PFSK-1 (cell line): ENCODE data around the gene EFR3B.

Experiments used
- FOXP2 ChIP-seq: optimal IDR thresholded peaks from 2 replicates; pipeline ENCODE3; 2011; ENCODE audit warnings: borderline replicate concordance, control low read depth, inconsistent platforms; ENCODE audit not compliant: insufficient read depth; ENCODE audit errors: extremely low read length, extremely low read depth
- POLR2AphosphoS5 ChIP-seq: IDR thresholded peaks from 2 replicates; pipeline ENCODE4 v1.6.1; 2012; ENCODE audit warnings: low read depth, mild to moderate bottlenecking, control low read depth, low read length, moderate library complexity
- SIN3A ChIP-seq: IDR thresholded peaks from 2 replicates; pipeline ENCODE4 v1.6.1; 2012; ENCODE audit warnings: mild to moderate bottlenecking, low read length, moderate library complexity, borderline replicate concordance; ENCODE audit not compliant: insufficient read depth
- TAF1 ChIP-seq: IDR thresholded peaks from 2 replicates; pipeline ENCODE4 v1.6.1; 2012; ENCODE audit warnings: low read length, control low read depth, borderline replicate concordance; ENCODE audit not compliant: insufficient read depth
- TF ChIP-seq, protein P1 (sequence below), 2 experiments: IDR thresholded peaks; 2 replicates each; pipeline versions ENCODE4 v1.6.1 to v1.8.0; 2011 to 2012; ENCODE audit warnings: low read depth in 2 of 2, low read length in 2 of 2, control low read depth in 1 of 2, inconsistent platforms in 1 of 2, mild to moderate bottlenecking in 1 of 2, moderate library complexity in 1 of 2; ENCODE audit not compliant: insufficient read depth in 1 of 2

The EFR3B gene

DNA sequence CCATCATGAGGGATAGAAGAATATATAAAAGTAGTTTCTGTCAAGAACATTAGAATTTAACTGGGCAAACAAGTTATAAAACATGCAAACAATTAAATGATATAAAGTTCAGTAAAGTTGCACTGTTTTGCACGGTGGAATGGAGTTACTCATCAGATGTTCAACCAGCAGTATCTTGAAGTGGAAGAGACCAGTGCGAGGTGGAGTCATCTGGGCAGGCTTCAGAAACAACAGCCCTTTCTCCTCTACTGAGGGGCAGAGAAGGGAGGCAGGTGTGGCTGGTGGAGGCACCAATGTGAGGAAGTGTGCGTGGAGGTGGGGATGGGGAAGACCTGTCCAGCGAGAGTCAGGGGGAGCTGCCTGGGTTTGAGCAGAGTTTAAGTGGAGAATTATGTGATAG is 7.5 kb downstream of the EFR3B start:
- TF ChIP-seq, protein P1, sequence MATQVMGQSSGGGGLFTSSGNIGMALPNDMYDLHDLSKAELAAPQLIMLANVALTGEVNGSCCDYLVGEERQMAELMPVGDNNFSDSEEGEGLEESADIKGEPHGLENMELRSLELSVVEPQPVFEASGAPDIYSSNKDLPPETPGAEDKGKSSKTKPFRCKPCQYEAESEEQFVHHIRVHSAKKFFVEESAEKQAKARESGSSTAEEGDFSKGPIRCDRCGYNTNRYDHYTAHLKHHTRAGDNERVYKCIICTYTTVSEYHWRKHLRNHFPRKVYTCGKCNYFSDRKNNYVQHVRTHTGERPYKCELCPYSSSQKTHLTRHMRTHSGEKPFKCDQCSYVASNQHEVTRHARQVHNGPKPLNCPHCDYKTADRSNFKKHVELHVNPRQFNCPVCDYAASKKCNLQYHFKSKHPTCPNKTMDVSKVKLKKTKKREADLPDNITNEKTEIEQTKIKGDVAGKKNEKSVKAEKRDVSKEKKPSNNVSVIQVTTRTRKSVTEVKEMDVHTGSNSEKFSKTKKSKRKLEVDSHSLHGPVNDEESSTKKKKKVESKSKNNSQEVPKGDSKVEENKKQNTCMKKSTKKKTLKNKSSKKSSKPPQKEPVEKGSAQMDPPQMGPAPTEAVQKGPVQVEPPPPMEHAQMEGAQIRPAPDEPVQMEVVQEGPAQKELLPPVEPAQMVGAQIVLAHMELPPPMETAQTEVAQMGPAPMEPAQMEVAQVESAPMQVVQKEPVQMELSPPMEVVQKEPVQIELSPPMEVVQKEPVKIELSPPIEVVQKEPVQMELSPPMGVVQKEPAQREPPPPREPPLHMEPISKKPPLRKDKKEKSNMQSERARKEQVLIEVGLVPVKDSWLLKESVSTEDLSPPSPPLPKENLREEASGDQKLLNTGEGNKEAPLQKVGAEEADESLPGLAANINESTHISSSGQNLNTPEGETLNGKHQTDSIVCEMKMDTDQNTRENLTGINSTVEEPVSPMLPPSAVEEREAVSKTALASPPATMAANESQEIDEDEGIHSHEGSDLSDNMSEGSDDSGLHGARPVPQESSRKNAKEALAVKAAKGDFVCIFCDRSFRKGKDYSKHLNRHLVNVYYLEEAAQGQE (IDR thresholded peaks at IDR 0.05; ENCODE audit: insufficient read depth in 1 of 2, low read depth in 2 of 2, low read length in 2 of 2) = no peak
- no peak for TF ChIP-seq SIN3A
- no peak for TF ChIP-seq TAF1
- TF ChIP-seq FOXP2 = no peak
- no peak for TF ChIP-seq POLR2AphosphoS5

GRCh38 chr2:25050128-25050527 is 8.3 kb downstream of the EFR3B start:
- no peak for TF ChIP-seq FOXP2
- no peak for TF ChIP-seq POLR2AphosphoS5
- TF ChIP-seq SIN3A = no peak
- TF ChIP-seq TAF1 = no peak
- TF ChIP-seq, protein P1 (IDR thresholded peaks at IDR 0.05; ENCODE audit: insufficient read depth in 1 of 2, low read depth in 2 of 2, low read length in 2 of 2) = no peak

DNA sequence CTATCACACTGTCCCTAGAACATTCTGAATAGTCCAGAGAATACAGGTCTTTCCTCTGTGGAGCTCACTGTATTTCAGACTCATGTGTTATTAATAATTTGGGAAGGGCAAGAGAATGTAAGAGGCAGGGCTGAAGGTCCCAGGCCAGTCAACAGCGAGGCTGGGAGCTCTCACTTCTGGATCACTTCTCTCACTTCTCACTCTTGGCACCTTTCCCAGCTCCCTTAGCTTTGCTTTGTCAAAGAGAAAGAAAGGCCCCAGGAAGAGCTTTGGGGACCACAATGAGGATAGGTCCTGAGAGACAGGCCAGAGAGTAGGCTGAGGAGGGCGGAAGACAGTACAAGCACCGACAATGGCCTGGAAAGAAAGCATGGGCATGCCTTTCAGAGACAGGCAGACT is 11.2 kb downstream of the EFR3B start:
- TF ChIP-seq TAF1 (no peak), FOXP2 (no peak), SIN3A (no peak), POLR2AphosphoS5 (no peak)
- TF ChIP-seq, protein P1 (IDR thresholded peaks at IDR 0.05; ENCODE audit: insufficient read depth in 1 of 2, low read depth in 2 of 2, low read length in 2 of 2) = no peak

DNA sequence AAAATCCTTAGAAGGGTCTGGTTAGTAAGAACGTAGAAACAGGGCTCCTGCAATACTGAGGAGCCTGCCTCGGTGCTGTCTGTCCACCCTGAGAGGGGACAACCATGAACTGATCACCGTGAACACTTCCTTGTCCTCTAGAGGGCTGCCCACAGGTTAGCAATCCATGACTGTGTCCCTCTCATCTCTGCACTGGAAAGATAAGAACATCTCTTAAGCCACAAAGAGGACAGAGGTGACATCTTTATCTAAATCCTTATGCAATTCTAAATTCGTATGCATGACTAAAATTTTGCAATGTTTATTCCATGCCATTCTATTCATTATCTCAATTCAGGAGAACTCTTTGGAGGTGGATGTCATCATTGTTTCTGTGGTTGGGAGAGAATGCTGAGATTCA is 12.8 kb downstream of the EFR3B start:
- TF ChIP-seq POLR2AphosphoS5 = no peak
- TF ChIP-seq, protein P1 (IDR thresholded peaks at IDR 0.05; ENCODE audit: insufficient read depth in 1 of 2, low read depth in 2 of 2, low read length in 2 of 2) = no peak
- no peak for TF ChIP-seq TAF1
- TF ChIP-seq SIN3A = no peak

GRCh38 chr2:25055376-25055920 is 13.6 kb downstream of the EFR3B start:
- no peak for TF ChIP-seq SIN3A
